Measurements from ENCODE around the gene P3H2. TPM values are rescaled to one million over a fixed set of nuclear protein-coding genes. Genes with fewer than 3 reads are reported as not detected.

Gene P3H2
- total RNA-seq, 1 experiment from 2014 or later: 19.6 TPM

- no peak overlapping the region for H3K4me3 ChIP-seq (ENCODE audit: low read depth, low read length, poor library complexity, severe bottlenecking)
- H3K27ac ChIP-seq (ENCODE audit: low read depth, low read length, poor library complexity, severe bottlenecking): no peak overlapping the region
- H3K36me3 ChIP-seq (ENCODE audit: insufficient read depth, low read length, poor library complexity, severe bottlenecking): no peaks in the 10 kb centered on the region
- ChIA-PET POLR2A (ENCODE audit: low non-redundant PET) (no interaction called here), CTCF (no interaction called here)
- H3K4me1 ChIP-seq (ENCODE audit: insufficient read depth, low read length, poor library complexity, severe bottlenecking): peaks cover 4% of the 10 kb centered on the region
- DNase-seq (ENCODE audit: low spot score): no peak
- intact Hi-C loops (cut with micrococcal nuclease; ENCODE audit: unreplicated experiment): no loop called here
- no peaks in the 10 kb centered on the region for H3K27me3 ChIP-seq (replicated peaks; ENCODE audit: insufficient read depth, low read depth, low read length, poor library complexity)
- no TSS peak for BruUV-seq (replicated peaks)
- TF ChIP-seq EZH2 (IDR thresholded peaks at IDR 0.05; ENCODE audit: borderline replicate concordance, low read depth, low read length, poor library complexity, severe bottlenecking) (no peak), CTCF (conservative IDR thresholded peaks at IDR 0.05; ENCODE audit: low read depth, low read length) (no peak)
- H3K9me3 ChIP-seq (ENCODE audit: low read depth, low read length, poor library complexity, severe bottlenecking): no peaks in the 10 kb centered on the region
Observed at GRCh38 chr3:189988322-189988721, 132.4 kb downstream of the P3H2 start.

GRCh38 chr3:189985948-189986347 is 134.7 kb downstream of the P3H2 start:
- TF ChIP-seq CTCF (conservative IDR thresholded peaks at IDR 0.05; ENCODE audit: low read depth, low read length) (no peak), EZH2 (IDR thresholded peaks at IDR 0.05; ENCODE audit: borderline replicate concordance, low read depth, low read length, poor library complexity, severe bottlenecking) (no peak)
- DNase-seq (ENCODE audit: low spot score): no peak
- CTCF ChIA-PET: no interaction called here
- H3K27ac ChIP-seq (ENCODE audit: low read depth, low read length, poor library complexity, severe bottlenecking): no peak overlapping the region
- BruUV-seq (replicated peaks): no TSS peak
- peaks cover 12% of the 10 kb centered on the region for H3K4me1 ChIP-seq (ENCODE audit: insufficient read depth, low read length, poor library complexity, severe bottlenecking)
- no peak overlapping the region for H3K4me3 ChIP-seq (ENCODE audit: low read depth, low read length, poor library complexity, severe bottlenecking)
- POLR2A ChIA-PET (ENCODE audit: low non-redundant PET): interaction anchor here (0.7 kb wide), 1 partner anchor 135 kb away, joined by 7 read pairs; the partner anchor contains the start of gene P3H2
- no peaks in the 10 kb centered on the region for H3K9me3 ChIP-seq (ENCODE audit: low read depth, low read length, poor library complexity, severe bottlenecking)
- intact Hi-C loops (cut with micrococcal nuclease; ENCODE audit: unreplicated experiment): no loop called here
- H3K27me3 ChIP-seq (replicated peaks; ENCODE audit: insufficient read depth, low read depth, low read length, poor library complexity): no peaks in the 10 kb centered on the region
- no peaks in the 10 kb centered on the region for H3K36me3 ChIP-seq (ENCODE audit: insufficient read depth, low read length, poor library complexity, severe bottlenecking)

- Histone ChIP-seq H3K4me3 (ENCODE audit: low read depth, low read length, poor library complexity, severe bottlenecking) (no peak overlapping the region), H3K36me3 (ENCODE audit: insufficient read depth, low read length, poor library complexity, severe bottlenecking) (no peaks in the 10 kb centered on the region), H3K9me3 (ENCODE audit: low read depth, low read length, poor library complexity, severe bottlenecking) (no peaks in the 10 kb centered on the region), H3K27ac (ENCODE audit: low read depth, low read length, poor library complexity, severe bottlenecking) (no peak overlapping the region), H3K27me3 (replicated peaks; ENCODE audit: insufficient read depth, low read depth, low read length, poor library complexity) (no peaks in the 10 kb centered on the region), H3K4me1 (ENCODE audit: insufficient read depth, low read length, poor library complexity, severe bottlenecking) (peaks cover 12% of the 10 kb centered on the region)
- ChIA-PET CTCF (no interaction called here), POLR2A (ENCODE audit: low non-redundant PET) (no interaction called here)
- DNase-seq (ENCODE audit: low spot score): no peak
- no TSS peak for BruUV-seq (replicated peaks)
- no peak for TF ChIP-seq CTCF (conservative IDR thresholded peaks at IDR 0.05; ENCODE audit: low read depth, low read length)
- TF ChIP-seq EZH2 (IDR thresholded peaks at IDR 0.05; ENCODE audit: borderline replicate concordance, low read depth, low read length, poor library complexity, severe bottlenecking): no peak
- intact Hi-C loops (cut with micrococcal nuclease; ENCODE audit: unreplicated experiment): no loop called here
Observed at GRCh38 chr3:189983612-189984011, 137.1 kb downstream of the P3H2 start.

Data from A673 (cell line).